ENCODE measurements around the gene LMBR1L.
"Not testable (repeated sequence)": the region's sequence is repeated elsewhere in the genome, so short reads cannot be mapped to it uniquely, and the experiment has no call there.

The LMBR1L gene

DNA sequence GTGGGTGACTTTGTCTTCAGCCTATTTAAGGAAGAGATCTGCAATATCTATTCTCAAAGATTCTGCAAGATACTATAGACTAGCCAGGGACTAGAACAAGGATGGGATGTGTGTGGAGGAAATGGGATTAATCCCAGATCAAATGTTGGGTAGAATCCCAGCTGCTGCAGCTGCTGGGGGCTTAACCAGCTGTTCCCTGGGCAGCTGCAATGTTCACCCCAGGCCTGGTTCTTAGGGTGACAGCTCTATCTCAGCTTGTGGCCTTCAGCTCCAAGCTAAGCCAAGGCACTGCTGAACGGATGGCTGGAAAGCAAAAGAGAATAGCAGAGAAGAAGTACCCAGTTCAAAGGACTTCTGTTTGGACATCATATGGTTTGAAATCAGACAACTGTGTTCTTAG is 30.9 kb downstream of the LMBR1L start:
- TF ChIP-seq, protein P1, sequence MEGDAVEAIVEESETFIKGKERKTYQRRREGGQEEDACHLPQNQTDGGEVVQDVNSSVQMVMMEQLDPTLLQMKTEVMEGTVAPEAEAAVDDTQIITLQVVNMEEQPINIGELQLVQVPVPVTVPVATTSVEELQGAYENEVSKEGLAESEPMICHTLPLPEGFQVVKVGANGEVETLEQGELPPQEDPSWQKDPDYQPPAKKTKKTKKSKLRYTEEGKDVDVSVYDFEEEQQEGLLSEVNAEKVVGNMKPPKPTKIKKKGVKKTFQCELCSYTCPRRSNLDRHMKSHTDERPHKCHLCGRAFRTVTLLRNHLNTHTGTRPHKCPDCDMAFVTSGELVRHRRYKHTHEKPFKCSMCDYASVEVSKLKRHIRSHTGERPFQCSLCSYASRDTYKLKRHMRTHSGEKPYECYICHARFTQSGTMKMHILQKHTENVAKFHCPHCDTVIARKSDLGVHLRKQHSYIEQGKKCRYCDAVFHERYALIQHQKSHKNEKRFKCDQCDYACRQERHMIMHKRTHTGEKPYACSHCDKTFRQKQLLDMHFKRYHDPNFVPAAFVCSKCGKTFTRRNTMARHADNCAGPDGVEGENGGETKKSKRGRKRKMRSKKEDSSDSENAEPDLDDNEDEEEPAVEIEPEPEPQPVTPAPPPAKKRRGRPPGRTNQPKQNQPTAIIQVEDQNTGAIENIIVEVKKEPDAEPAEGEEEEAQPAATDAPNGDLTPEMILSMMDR (IDR thresholded peaks at IDR 0.05; ENCODE audit: extremely low read depth, missing control alignments) = no peak
- DNase-seq (ENCODE audit: low spot score) = no peak

DNA sequence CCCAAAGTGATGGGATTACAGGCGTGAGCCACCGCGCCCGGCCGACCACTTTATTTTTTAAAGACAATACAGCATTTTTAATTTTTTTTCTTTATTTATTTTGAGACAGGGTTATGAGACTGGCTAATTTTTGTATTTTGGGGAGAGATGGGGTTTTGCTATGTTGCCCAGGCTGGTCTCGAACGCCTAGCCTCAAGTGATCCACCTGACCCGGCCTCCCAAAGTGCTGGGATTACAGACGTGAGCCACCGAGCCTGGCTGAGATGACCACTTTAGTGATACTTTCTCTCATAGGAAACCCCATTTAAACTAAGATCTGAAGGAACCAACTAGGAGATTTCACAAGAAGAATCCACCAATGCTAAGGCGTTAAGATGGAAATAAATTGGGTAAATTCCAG is 39.7 kb downstream of the LMBR1L start:
- TF ChIP-seq, protein P1 (IDR thresholded peaks at IDR 0.05; ENCODE audit: extremely low read depth, missing control alignments) = no peak
- no peak for DNase-seq (ENCODE audit: low spot score)

DNA sequence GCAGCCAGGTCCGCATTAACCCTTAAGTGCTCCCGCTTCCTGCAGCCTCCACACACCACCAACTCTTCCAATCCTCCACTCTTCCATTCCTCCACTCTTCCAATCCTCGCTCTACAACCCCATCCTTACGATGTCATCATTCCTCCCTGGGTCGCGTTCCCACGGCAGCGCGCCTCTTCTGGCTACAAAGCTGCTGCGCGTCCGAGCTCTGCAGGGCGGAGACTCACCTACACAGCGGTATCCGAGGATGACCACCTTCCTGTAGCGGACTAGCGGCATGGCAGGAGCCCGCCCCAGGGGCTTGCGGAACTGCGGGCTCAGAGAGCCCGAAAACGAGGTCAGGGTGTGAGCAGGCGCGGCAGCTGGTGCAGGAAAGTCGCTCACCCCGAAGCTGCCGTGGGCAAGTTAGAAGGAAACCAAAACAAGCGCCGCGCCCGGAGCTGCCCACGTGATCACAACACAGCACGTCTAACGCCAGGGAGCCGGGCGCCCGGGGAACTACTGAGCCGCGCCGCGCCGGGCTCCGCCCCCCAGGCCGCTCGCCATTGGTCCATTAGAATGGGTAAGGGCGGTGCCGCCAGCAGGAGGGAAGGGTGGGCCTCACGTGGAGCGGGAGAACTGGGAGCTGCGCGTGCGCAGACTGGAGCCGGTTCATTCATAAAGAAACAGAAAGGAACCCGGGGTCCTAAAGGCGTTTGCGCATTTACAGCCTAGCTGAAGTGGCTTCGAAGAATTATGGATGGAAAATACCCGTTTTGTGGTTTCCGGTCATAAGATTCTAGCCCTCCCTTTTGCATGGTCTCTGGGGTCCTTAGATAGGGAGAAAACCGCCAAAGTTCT is 40.9 kb downstream of the LMBR1L start, which contains the start of gene RHEBL1:
Gene RHEBL1 (minus strand): TSS at position 473 of the 840 bp plus-strand sequence. CDS start 194 bp downstream, at position 279.
- TF ChIP-seq, protein P1 (IDR thresholded peaks at IDR 0.05; ENCODE audit: extremely low read depth, missing control alignments) = peak; percentile 38
- DNase-seq (ENCODE audit: low spot score) = peak; percentile 96

DNA sequence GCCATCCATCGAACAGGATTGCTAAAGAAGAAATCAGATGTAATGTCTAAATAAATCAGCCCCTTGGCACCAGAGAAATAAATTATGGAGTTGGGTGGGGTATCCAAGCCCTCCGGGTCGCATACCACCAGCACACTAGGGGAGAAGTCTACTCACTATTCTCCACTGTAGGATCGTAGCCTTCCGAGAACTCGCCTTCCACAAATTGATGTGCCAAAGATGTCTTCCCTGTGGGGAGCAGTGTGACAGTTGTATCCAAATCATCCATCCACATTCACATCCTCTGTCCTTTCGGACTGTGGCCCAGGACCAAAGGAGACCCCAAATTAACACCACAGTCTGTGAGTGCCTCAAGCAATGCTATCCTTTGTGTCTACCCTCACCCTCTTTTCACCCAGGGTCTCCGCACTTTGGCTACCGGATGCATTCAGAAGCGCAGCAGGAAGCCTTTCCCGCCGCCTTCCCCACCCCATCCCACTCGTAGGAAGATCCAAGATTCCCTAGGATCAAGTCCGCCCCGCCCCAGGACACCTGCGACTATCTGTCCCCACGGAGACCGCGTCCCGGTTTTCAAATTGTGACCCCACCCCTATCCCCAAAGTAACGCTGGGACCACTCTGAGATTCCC is 41.7 kb downstream of the LMBR1L start:
- no peak for DNase-seq (ENCODE audit: low spot score)
- TF ChIP-seq, protein P1 (IDR thresholded peaks at IDR 0.05; ENCODE audit: extremely low read depth, missing control alignments) = no peak

DNA sequence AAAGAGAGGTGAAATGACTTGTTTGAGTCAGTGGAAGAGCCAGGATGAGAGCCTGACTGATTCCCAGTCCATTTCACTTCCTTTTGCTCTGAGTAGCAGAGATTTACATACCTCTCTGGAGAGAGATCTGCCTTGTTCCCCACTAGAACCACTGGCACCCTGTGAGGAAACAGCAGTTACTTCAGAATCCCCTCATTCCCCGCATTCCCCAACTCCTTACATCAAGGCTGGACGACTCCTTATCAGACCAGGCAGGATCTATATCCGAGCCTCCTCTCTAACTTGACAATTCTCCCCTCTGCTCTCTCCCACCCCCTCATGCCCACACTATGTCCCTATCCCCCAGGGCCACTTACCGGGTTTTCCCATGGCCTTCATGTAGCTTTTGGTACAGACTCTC is 44.5 kb downstream of the LMBR1L start:
- TF ChIP-seq, protein P1 (IDR thresholded peaks at IDR 0.05; ENCODE audit: extremely low read depth, missing control alignments) = no peak
- DNase-seq (ENCODE audit: low spot score) = no peak

DNA sequence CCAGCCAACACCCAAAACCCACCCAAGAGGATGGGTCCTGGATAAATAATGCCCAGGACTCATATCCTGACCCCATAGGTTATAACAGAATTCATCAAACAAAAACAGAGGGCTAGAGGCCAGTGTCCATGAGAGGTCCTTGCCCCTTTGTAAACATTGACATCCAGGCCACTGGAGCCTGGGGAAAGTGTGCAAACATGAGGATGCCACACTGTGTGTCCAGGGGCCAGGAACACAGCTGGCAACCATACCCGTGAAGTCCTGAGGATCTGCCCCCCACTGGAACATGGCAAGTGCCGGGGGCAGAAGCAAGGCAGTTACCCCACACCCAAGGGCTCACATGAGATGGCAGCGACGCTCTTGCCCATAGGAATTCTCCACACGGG is 45.9 kb downstream of the LMBR1L start:
- TF ChIP-seq, protein P1 (IDR thresholded peaks at IDR 0.05; ENCODE audit: extremely low read depth, missing control alignments) = no peak

DNA sequence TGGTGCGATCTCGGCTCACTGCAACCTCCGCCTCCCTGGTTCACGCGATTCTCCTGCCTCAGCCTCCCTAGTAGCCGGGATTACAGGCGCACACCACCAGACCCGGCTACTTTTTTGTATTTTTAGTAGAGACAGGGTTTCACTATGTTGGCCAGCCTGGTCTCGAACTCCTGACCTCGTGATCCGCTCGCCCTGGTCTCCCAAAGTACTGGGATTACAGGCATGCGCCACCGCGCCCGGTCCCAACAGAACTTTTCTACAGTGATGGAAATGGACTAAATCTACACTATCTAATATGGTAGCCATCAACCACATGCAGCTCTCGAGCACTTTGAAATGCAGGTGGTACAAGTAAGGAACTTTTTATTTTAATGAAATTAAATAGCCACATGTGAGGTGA is 48.7 kb downstream of the LMBR1L start:
- DNase-seq (ENCODE audit: low spot score) = not testable (repeated sequence)

More for the DNA sequence above, 45.9 kb downstream of the LMBR1L start:
- DNase-seq (ENCODE audit: low spot score) = no peak
